ENCODE data around the gene ENTPD2. TPM values are rescaled to one million over a fixed set of nuclear protein-coding genes. Genes with fewer than 3 reads are reported as not detected.
"Not testable (repeated sequence)": the region's sequence is repeated elsewhere in the genome, so short reads cannot be mapped to it uniquely, and the experiment has no call there.

ENTPD2 gene
- total RNA-seq, 1 donor from 2014 or later, result 1.3 TPM

GRCh38 chr9:137015976-137016375, 37.9 kb downstream of the ENTPD2 start:
- no peak for DNase-seq (ENCODE audit: low spot score)

DNA sequence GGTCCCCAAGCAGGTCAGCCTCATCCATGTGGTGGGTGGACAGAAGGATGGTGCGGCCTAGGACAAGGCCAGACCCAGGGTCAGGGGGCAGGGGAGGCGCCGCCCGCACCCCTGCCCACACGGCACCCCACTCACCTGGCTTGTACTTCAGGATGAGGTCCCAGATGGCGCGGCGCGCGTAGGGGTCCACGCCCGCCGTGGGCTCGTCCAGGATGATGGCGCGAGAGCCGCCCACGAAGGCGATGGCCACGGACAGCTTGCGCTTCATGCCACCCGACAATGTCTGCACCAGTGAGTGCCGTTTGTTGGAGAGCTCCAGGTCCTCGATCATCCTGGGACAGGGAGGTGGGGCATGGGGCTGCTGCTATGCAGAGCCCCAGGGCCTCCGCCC, 38.3 kb downstream of the ENTPD2 start:
- DNase-seq (ENCODE audit: low spot score), result no peak

DNA sequence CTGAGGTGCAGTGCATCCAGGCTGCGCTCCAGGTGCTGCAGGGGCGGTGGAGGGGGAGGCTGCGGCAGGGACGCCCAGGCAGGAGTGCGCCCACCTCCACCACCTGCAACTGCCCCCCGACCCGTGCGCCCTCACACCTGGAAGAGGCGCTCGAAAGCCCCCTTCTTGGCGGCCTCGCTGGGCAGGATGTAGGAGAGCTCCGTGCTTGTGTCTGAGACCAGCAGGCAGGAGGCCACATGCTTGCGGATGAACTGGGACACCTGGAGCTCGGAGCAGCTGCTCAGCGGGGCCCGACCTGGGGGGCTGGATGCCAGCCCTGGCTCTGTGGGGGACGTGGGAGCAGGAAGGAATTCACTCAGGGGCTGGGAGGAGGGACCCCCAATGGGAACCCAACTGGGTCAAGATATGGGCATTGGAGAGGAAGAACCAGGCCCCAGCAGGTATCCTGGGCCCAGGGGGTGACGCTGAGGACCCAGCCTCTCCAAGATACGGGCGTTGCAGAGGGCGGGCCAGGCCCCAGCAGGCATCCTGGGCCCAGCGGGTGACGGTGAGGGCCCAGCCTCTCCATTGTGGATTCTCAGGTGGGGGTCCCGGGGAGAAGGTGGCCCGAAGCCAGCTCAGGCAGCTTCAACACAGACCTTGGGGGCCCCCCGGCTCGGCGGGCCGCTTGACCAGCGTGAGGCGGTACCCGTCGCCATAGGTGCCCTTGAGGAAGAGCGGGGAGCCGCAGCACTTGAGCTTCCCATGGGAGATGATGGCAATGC, 38.9 kb downstream of the ENTPD2 start:
- DNase-seq (ENCODE audit: low spot score), result no peak

- no peak for DNase-seq (ENCODE audit: low spot score)
These were observed 39.7 kb downstream of the ENTPD2 start for GRCh38 chr9:137014166-137014565.

GRCh38 chr9:137013571-137013940, 40.3 kb downstream of the ENTPD2 start:
- no peak for DNase-seq (ENCODE audit: low spot score)

DNA sequence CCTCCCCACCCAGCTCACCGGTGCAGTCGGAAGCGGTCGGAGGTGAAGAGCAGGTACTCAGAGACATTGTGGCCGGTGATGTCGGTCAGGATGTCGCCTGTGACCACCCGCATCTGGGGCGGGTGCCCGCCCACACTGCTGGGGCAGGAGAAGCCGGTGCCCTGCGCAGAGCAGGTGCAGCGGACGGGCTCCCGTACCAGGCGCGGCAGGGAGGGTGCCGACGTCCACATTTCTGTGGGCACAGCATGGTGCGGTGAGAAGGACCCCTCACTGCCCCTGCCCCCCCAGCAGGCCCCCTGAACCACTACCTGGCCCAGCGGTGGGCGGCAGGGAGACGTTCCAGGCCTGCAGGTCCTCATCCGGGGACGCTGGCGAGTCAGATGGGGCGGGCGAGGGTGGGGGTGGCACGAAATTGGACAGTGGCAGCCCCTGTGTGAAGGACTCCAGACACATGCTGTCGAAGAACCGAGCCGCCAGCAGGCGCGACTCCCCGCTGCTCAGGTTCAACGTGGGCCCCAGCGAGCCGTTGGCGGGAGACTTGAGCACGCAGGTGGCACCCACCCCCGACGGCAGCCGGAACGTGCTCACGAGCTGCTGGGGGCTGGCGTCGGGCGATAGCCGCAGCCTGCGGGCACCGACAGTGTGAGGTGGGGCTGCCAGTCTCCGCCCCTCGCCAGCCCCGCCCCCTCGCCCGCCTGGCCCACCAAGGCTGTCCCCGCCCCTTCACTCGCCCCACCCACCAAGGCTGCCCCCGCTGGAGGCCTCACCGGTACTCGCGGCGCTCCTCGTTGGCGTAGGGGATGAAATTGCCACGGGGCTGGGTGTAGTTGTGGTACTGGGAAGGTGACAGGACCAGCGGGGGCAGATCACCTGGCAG, 40.9 kb downstream of the ENTPD2 start:
- no peak for DNase-seq (ENCODE audit: low spot score)

- no peak for DNase-seq (ENCODE audit: low spot score)
These were observed 41.8 kb downstream of the ENTPD2 start for GRCh38 chr9:137011907-137012675.

GRCh38 chr9:137011156-137011555, 42.7 kb downstream of the ENTPD2 start:
- no peak for DNase-seq (ENCODE audit: low spot score)

DNA sequence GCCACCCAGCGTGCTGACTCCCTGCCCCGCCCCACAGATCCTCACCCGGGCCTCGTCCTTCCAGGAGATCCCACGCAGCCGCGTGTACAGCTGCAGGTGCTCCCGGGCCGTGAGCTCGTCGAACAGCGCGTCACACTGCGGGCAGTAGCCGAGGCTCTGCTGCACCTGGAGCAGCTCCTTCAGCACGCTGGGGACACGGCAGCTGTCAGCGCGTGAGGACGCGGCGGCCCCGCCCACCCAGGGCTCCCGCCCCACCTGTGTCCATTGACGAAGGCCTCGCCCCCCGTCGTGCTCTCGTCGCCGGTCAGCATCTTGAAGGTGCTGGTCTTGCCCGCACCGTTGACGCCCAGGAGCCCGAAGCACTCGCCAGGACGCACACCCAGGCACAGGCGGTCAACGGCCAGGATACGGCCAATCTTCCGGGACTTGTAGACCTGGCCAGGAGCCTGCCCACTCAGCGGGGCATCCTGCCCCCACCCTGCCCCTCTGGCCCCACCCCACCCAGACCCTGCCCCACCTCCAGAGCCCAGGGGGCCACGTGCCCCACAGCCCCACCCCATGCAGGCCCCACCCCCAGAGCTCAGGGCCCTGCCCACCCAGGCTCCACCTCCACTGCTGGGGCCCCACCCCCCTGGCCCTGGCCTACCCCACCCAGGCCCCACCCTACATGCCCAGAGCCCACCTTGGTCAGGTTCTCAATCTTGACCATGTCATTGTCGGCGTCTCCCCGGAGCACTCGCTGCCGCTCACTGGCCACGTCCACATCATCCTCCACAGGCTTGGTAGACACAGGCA, 43.7 kb downstream of the ENTPD2 start:
- DNase-seq (ENCODE audit: low spot score), result no peak

DNA sequence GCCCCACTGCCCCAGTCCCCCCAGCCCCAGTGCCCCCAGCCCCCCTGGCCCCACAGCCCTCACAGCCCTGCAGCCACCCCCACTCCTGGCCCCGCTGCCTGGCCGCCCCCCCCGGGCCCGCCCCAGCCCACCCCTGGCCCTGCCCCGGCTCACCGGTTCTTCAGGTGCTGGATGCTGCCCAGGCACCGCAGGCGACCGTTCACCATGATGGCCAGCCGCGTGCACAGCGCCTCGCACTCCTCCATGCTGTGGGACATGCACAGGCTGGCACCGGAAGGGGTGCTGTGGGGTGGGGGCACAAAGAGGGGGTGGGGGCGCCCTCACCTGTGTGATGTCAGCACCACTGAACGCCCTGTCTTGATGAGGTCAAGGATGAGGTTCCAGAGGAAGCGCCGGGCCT, 44.6 kb downstream of the ENTPD2 start:
- no peak for DNase-seq (ENCODE audit: low spot score)

- DNase-seq (ENCODE audit: low spot score), result no peak
These were observed 45.5 kb downstream of the ENTPD2 start for GRCh38 chr9:137008312-137008711.

DNA sequence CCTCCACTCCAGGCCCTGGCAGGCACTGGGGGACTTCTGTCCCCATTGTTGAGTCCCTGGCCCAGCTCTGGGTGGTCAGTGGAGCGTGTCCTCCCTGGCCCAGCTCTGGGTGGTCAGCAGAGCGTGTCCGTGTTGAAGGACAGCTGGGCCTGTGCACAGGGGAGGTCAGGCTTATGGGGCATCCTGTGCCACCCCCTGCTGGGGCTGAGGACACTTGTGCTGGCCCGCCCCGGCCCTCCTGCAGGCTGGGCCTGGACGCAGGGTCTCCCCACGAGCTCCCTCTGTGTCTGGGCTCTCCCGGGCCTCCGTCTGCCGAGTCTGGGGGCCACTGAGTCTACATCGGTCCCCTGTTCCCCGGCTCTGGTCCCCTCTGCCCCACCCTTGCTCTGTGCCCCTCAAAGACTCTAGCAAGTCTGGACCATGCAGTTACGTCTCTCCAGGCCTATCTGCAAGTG, 46.0 kb downstream of the ENTPD2 start:
- DNase-seq (ENCODE audit: low spot score), result no peak

GRCh38 chr9:137007108-137007815, 46.6 kb downstream of the ENTPD2 start:
- no peak for DNase-seq (ENCODE audit: low spot score)

DNA sequence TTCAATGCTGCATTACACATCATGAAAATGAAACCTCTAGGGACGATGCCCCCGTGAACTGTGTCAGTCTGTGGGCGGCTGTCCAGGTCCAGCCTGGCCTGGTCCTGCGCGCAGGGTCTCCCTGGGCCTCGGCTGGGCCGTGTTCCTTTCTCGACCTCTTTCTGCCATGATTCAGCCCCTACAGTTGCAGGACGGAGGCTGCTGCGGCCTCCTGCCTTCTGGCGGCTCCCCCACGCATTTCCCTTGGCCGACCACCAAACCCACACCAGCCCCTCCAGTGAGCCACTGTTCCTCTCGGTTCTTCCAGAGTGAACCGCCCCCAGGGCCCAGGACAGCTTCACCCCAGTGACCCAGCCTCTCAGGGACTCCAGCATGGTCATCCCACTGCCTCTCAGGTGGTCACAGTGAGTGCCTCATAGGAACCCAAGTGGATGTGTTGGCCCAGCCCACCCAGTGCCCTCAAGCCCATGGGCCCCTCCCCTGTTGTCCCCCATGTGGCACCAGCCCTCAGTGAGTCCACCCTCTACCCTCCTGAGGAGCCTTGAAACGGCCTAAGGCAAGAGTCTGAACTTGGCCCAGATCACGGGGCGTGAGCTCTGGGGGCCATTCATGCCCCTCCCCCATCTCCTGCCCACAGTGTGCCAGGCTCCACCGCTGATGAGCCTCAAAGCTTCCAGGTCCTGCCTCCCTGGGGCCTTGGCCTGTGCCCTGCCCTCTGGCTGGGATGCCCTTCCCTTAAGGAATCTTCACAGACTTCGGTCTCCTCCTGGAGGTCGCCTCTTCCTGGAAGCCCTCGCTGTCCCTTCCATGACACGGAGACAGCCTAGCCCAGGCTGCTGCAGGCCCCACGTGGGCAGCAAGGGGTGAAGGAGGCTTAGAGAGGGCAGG, 47.5 kb downstream of the ENTPD2 start:
- no peak for DNase-seq (ENCODE audit: low spot score)

DNA sequence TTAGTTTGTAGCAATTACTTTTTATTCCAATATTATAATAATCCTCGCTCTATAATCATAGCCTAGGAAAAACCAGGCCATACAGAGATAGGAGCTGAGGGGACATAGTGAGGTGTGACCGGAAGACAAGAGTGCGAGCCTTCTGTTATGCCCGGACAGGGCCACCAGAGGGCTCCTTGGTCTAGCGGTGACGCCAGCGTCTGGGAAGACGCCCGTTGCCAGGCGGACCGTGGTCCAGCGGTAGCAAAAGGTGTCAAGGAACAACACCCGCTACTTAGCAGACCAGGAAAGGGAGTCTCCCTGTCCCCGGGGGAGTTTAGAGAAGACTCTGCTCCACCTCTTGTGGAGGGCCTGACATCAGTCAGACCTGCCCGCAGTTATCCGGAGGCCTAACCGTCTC, 49.6 kb downstream of the ENTPD2 start:
- not testable (repeated sequence) for DNase-seq (ENCODE audit: low spot score)

DNA sequence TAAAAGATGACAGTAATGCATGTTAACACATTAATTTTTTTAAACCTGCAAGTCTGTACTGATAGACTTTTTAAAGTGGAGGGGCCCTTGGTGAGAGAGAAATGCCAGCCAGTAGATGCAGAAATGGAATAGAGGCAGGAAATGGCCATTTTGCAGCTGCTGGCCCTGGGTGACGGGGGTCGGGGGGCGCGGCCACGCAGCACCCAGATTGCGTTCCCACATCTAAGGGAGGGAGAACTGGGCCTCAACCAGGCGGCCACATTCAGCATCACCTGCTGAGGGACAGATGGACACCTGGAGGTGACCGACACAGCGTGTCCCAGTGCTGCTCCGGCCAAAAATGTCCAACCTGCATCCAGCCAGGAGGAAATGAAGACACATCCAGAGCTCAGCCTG, 51.2 kb downstream of the ENTPD2 start:
- no peak for DNase-seq (ENCODE audit: low spot score)

DNA sequence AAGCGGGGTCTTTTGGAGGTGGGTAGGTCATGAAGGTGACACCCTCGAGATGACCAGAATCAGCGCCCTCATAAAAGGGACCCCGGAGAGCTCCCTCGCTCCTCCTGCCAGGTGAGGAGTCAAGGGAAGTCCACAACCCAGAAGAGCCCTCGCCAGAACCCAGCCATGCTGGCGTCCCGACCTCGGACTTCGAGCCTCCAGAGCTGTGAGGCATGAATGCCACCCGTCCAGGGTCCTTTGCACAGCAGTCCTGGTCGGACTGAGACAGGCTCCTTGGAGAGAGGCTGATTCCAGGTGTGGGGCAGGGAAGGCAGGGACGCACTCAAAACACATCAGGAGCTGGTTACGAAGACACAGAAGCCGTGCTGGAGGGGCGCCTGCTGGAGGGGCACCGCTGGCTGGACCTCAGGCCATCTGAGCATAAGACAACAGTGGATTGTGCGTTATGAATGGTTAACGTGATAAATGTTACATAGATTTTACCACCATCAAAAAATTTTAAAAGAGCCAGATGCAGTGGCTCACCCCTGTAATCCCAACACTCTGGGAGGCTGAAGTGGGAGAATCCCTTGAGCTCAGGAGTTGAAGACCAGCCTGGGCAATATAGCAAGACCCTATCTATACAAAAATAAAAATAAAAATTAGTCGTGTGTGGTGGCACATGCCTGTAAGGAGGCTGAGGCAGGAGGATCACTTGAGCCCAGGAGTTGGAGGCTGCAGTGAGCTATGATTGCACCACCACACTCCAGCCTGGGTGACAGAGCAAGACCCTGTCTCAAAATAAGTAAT, 51.8 kb downstream of the ENTPD2 start:
- no peak for DNase-seq (ENCODE audit: low spot score)

GRCh38 chr9:137000177-137000930, 53.5 kb downstream of the ENTPD2 start:
- DNase-seq (ENCODE audit: low spot score), result no peak

Measured in ureter (tissue), 1 donor.